HG03520 (cell line): ENCODE data around the gene CIROP.

Experiments
- ATAC-seq: cut with Tn5 transposase; IDR thresholded peaks from one replicate; pipeline ENCODE4 v1.9.1; 2021; ENCODE audit warnings: mild to moderate bottlenecking, moderate library complexity; ENCODE audit not compliant: unreplicated experiment

Gene CIROP

DNA sequence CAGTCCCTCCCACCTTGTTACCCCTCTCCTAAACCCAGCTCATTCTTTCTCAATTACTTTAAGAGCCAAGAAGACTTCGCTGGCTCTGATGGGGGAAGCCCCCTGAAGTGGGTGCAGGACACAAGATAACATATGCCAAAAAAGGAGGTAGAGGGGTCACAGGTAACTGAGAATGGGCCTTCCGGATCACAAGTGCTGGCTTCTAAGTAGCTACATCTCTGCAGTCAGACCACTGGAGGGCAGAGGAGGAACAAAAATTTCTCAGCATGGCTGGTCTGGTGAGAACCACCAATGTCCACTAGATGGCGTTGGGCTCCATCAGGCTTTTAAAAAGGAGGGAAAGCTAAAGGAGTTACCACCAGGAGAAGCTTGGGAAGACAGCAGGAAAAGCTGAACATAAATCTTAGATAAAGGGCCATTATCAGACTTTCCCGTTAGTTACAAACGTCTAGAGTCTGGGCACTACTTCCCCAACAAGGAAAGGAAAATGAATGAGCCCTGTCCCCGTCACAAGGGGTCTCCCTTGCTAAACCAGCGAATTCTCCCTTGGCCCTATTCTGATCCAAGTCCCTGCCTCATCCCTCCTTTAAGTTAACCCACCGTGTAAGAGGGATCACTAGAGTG lies 35.9 kb downstream of the CIROP start:
- no peak for ATAC-seq

- no peak for ATAC-seq
Measured at GRCh38 chr14:23067847-23068788, 36.7 kb downstream of the CIROP start.

DNA sequence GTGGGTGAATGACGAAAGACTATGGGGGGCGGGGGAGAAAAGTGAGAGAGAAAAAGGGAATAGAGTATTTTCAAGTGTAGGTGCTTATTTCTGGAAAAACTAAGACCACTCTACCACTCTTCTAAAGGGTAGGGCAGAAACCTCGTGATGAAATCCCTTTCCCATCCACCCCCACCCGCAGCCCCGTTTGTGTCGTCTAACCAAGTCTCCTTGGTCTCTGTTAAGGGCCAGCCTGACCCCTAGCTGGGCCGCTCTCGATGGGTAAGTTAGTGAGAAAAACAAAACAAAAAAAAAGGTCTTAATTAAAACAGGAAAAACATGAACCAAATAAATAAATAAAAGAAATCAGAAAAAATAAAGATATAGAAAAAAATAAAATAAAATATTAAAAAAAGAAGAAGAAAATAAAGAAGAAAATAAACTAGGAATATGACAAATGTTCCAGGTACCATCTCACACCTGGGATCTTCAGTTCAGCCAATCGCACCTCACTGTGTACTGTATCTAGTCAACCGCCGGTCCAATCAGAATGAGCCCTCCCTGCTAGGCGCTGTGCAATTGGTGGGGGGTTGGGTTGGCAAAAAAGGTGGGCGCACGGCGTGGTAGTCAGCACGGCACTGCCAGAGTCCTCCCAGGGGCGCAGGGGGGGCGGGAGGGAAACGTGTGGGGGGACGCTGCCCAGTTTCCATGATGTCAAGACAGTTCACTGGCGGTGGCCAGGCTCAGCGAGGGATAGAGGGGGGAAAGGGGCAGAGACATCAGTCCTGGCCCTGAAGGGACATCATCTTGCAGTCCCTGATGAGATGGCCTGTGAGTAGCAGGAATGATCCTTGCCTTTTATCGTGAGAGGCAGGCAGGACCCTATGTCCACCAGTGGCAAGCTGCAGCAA lies 37.7 kb downstream of the CIROP start:
- no peak for ATAC-seq

- no peak for ATAC-seq
Measured at GRCh38 chr14:23066368-23066767, 38.4 kb downstream of the CIROP start.

GRCh38 chr14:23063601-23064000 lies 41.2 kb downstream of the CIROP start:
- ATAC-seq: no peak

DNA sequence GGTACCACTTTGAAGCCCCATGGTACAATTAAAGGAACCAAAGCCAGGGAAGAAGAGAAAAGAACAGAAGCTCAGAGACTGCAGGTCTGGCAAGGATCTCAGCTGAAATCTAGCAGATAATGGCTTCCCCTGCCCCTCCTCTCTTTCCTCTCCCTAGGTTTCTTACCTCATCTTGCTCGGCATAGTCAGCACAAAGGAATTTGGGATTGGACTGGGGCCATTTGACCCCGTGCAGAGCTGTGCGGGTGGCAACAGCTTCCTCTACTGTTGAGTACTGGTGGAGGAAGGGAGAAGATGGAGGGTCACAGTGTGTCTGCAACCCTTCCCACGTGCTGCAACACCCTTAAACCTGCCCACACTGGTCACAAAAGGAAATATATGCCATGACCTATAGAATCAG lies 42.8 kb downstream of the CIROP start:
- no peak for ATAC-seq

GRCh38 chr14:23060536-23061260 lies 44.1 kb downstream of the CIROP start:
- no peak for ATAC-seq

- no peak for ATAC-seq
Measured at GRCh38 chr14:23058654-23059504, 45.9 kb downstream of the CIROP start.

DNA sequence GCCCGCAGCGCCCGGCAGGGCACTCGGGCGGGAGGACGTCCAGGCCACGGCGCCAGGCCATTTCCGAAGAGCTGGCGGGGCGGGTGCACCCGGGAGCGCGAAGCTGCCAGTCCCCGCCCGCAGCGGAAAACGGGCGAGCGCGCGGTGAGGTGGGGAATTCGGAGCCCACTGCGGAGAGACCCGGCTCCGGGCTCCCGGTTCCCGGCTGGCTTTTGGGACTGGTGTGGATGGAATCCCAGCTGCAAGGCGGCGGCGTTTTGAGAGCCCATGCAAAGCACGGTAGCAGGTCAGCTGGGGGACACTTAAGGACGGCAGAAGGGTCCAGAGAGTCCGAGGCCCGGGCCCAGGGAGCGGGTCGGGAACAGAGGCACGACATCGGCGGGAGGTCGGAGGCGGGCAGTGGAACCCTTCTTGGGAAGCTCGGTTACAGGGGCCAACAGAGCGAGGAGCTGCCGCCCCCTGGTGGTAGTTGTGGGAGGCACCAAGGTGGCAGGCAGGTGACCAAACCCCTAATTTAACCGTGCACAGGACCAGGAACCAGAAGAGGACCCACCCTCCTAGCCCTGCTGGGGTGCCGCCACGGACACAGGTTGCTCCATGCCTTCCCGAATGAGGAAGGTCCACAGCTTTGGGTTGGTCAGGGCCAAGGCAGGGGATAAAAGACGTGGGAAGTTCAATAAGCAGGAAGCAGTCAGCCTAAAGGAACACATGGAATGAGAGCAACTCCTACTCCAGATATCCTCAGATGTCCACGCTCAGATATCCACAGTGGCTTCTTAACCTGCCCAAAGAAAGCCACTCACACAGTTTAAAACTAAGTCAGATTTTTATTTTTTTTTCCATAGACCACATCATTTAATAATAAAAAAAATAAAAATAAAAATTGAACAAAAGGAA lies 46.8 kb downstream of the CIROP start:
- peak; percentile 47 for ATAC-seq

DNA sequence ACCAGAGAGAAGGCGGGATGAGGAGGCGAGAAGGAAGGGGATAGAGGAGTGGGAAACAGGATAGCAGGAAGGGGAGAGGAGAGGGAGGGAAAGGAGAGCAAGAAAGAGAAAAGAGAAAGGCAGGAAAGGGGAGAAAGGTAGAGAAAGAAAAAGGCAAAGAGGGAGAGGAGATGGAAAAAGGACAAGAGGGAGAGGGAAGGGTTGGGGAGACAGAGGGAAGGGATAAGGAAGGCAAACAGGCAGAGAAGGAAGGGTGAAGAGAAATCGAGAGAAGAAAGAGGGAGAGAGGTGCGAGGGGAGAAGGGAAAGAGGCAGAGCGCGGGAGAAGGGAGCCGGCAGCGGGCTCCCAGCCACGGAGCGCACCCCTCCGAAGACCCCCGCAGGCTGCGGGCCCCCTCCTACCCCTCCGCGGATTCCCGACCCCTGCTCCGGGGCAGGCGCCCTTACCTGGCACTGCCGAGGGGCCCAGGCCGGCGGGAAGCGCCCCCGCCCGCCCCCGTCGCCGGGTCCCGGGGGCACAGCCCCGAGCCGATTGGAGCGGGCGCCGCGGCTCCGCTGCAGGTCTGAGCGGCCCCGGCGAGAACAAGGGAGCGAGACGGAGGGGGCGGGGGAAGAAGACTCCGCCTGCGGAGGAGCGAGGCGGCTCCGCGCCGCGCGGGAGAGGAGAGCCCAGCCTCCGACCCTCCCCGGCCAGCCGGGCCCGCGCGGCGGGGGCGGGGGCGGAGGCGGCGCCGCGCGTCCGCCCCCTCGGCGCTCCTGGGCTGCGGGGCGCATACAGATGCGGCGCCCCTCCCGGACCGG lies 47.6 kb downstream of the CIROP start, which contains the start of gene CDH24:
Gene CDH24, minus strand, starts transcription at position 565 of the 801 bp plus-strand sequence. CDS start 1,787 bp downstream, outside the sequence.
- ATAC-seq: peak; percentile 39

DNA sequence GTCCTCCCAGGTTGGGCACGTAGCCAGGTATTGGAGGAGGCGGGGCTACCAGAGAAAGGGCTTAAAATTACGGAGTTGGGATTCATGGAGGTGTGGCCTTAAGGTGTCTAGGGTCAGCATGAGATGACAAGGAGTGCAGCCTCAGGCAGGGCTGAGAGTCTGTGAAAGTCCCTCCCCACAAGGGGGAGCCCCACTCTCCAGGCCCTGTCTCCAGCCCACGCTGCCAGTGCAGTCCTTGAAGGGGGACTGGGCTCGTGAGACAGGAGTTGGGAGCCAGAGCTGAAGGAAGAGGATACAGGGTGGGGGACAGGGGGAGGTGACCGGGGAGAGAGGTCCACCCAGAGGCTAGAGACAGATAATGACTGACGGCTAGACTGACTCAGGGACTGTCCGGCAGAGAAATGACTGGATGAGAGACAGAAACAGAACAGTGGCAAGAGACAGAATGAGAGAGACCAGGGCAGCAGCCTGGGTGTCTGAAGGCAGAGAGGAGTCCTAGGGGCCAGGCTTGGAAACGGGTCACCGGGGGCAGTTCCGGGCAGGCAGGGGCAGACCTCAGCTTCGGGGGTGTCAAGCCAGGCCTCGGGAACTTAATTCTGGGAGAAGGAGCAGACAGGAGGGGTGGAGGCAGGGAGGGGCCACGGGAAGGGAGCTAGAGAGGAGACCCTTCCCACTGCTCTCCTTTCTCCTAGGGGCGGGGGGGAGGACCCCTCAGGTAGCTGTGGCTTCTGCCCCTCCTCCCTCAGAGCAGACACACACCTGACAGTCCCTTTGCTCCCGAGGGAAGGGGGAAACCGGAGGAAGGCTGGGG lies 48.4 kb downstream of the CIROP start:
- no peak for ATAC-seq

GRCh38 chr14:23055621-23056144 lies 49.1 kb downstream of the CIROP start:
- ATAC-seq: no peak

- no peak for ATAC-seq
Measured at GRCh38 chr14:23055147-23055550, 49.6 kb downstream of the CIROP start.

GRCh38 chr14:23054000-23054811 lies 50.6 kb downstream of the CIROP start:
- ATAC-seq: no peak

DNA sequence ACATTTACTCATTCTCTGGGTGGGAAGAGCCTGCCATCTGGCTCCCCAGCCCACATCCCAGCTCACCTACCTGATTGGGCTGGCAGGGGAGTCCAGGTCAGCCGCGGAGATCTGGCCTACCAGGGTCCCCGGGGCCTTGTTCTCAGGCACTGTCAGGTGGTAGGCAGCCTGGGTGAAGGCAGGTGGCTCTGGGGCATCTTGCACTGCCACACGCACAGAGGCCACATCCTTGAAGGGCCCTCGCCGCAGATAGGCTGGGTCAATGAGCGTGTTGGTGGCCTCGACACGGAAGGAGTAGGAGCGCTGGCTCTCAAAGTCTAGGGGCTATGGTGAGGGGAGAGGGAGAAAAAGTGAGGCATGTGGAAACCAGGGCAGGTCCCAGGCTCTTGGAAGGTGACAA lies 51.4 kb downstream of the CIROP start:
- no peak for ATAC-seq

DNA sequence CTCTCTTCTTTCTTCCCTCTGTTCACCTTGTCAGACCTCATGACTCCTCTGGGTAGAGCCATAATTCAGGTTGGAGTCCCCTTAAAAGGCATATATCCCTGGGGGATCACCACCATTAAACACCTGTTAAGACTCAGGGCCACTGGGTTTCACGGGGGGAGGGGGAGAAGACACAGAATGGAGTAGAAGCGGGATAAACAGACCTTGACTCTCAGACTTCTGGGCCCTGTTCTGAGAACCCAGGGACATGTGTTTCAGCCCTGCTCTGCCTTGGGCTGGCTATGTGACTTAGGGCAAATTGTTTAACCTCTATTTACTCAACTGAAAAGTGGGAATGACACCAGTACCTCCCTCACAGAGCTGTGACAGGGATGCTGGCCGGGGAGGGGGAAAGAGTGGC lies 52.1 kb downstream of the CIROP start:
- ATAC-seq: no peak
